Heart left ventricle (tissue), 13 donors: ENCODE data around the gene C2orf15.

Experiments
- POLR2A ChIP-seq, 2 donors: fragments of 450-650 bp; IDR thresholded peaks; one replicate each; pipeline ENCODE4 v1.6.1; 2017; ENCODE audit warnings: antibody characterized with exemption in 2 of 2, mild to moderate bottlenecking in 2 of 2, moderate library complexity in 2 of 2
- TF ChIP-seq, protein P1 (sequence below), 12 donors: fragments of 200-600 bp; sonication (generic) in 4 of 12; IDR thresholded peaks; one replicate each; pipeline versions ENCODE4 v1.5.0 to v1.8.0; 2018 to 2022; ENCODE audit warnings: antibody characterized with exemption in 12 of 12, mild to moderate bottlenecking in 5 of 12
- donor health status: ischemic (EF 13 %, LVEDD 7.1; RV severe dilation, severe dysfunction).
- donor health status: DM: no; HTN: yes; CAD: no.
- donor health status: DM: no; HTN: no; CAD: no.
- donor health status: ischemic (EF 25% LVEDD 6.9; RV normal size, moderate dysfunction).
- donor health status: ischemic (EF 25% LVEDD 5.7; RV mildly dilated, moderate dysfunction).
- donor health status: ischemic (EF 35%, LVEDD 5.7; RV mildly dilated, moderate dysfunction).
- donor health status: nonischemic (EF 11% LVEDD 7.7; RV severe dilation, severe dysfunction).
- donor health status: DM: yes; HTN: yes; CAD: no.
- donor health status: PGD.
- donor health status: ischemic (EF 29% LVEDD 5.4; RV normal size, mild dysfunction).
- donor health status: nonischemic (EF 23%, LVEDD 6.1; RV moderate dilation, normal function).

DNA sequence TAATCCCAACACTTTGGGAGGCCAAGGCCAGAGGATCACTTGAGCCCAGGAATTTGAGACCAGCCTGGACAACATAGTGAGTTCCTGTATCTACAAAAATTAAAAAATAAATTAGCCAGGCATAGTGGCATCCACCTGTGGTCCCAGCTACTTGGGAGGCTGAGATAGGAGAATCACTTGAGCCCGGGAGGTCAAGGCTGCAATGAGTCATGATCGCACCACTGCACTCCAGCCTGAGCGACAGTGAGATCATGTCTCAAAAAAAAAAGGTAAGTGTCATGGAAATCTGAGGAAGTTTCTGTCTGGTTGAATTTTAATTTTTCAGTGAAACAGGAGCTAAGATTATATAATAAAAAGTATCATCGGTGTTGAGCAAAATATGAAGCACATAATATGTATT is 2.5 kb upstream of the C2orf15 start:
- TF ChIP-seq, protein P1, sequence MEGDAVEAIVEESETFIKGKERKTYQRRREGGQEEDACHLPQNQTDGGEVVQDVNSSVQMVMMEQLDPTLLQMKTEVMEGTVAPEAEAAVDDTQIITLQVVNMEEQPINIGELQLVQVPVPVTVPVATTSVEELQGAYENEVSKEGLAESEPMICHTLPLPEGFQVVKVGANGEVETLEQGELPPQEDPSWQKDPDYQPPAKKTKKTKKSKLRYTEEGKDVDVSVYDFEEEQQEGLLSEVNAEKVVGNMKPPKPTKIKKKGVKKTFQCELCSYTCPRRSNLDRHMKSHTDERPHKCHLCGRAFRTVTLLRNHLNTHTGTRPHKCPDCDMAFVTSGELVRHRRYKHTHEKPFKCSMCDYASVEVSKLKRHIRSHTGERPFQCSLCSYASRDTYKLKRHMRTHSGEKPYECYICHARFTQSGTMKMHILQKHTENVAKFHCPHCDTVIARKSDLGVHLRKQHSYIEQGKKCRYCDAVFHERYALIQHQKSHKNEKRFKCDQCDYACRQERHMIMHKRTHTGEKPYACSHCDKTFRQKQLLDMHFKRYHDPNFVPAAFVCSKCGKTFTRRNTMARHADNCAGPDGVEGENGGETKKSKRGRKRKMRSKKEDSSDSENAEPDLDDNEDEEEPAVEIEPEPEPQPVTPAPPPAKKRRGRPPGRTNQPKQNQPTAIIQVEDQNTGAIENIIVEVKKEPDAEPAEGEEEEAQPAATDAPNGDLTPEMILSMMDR (IDR thresholded peaks at IDR 0.05), result no peak
- TF ChIP-seq POLR2A (IDR thresholded peaks at IDR 0.05), result no peak
